GM19025 (cell line): Measurements from ENCODE around the gene TECR.
"Not testable (repeated sequence)": the region's sequence is repeated elsewhere in the genome, so short reads cannot be mapped to it uniquely, and the experiment has no call there.

Experiments used
- ATAC-seq: cut with Tn5 transposase; IDR thresholded peaks from one replicate; pipeline ENCODE4 v1.9.1; 2021; ENCODE audit warnings: mild to moderate bottlenecking, low read depth, moderate library complexity; ENCODE audit not compliant: unreplicated experiment

The TECR gene

GRCh38 chr19:14529254-14530004 is at the start of gene TECR:
Gene TECR, plus strand, starts transcription at chr19:14529594. Its CDS starts 103 bp downstream, at chr19:14529697.
- peak; percentile 97 for ATAC-seq

GRCh38 chr19:14479975-14480699 is 49.3 kb upstream of the TECR start:
- no peak for ATAC-seq

GRCh38 chr19:14480700-14481079 is 48.7 kb upstream of the TECR start:
- no peak for ATAC-seq

GRCh38 chr19:14482172-14482941 is 47.0 kb upstream of the TECR start:
- no peak for ATAC-seq

GRCh38 chr19:14487370-14488125 is 41.8 kb upstream of the TECR start:
- no peak for ATAC-seq

GRCh38 chr19:14492756-14493337 is 36.5 kb upstream of the TECR start:
- ATAC-seq, result no peak

- no peak for ATAC-seq
Observed at GRCh38 chr19:14494411-14494810, 35.0 kb upstream of the TECR start.

GRCh38 chr19:14494910-14495671 is 34.3 kb upstream of the TECR start:
- no peak for ATAC-seq

GRCh38 chr19:14495672-14496028 is 33.7 kb upstream of the TECR start:
- ATAC-seq, result no peak

GRCh38 chr19:14496029-14496833 is 33.2 kb upstream of the TECR start, which contains the start of gene GIPC1:
Gene GIPC1, minus strand, starts transcription at chr19:14496127. Its CDS starts 13,151 bp downstream, at chr19:14482976.
- peak; percentile 89 for ATAC-seq

- no peak for ATAC-seq
Observed at GRCh38 chr19:14496834-14497227, 32.6 kb upstream of the TECR start.

- no peak for ATAC-seq
Observed at GRCh38 chr19:14497228-14497921, 32.0 kb upstream of the TECR start.

- no peak for ATAC-seq
Observed at GRCh38 chr19:14502334-14503092, 26.9 kb upstream of the TECR start.

- ATAC-seq, result no peak
Observed at GRCh38 chr19:14503285-14503684, 26.1 kb upstream of the TECR start.

- ATAC-seq, result not testable (repeated sequence)
Observed at GRCh38 chr19:14504575-14504974, 24.8 kb upstream of the TECR start.

GRCh38 chr19:14505488-14506239 is 23.7 kb upstream of the TECR start:
- no peak for ATAC-seq
